GM19452 (cell line): ENCODE data around the gene CTDSPL.

ENCODE experiments used
- ATAC-seq: cut with Tn5 transposase; IDR thresholded peaks from one replicate; pipeline ENCODE4 v1.9.1; 2021; ENCODE audit not compliant: unreplicated experiment

Gene CTDSPL

GRCh38 chr3:37941608-37942508 lies 80.2 kb downstream of the CTDSPL start:
- ATAC-seq = no peak

DNA sequence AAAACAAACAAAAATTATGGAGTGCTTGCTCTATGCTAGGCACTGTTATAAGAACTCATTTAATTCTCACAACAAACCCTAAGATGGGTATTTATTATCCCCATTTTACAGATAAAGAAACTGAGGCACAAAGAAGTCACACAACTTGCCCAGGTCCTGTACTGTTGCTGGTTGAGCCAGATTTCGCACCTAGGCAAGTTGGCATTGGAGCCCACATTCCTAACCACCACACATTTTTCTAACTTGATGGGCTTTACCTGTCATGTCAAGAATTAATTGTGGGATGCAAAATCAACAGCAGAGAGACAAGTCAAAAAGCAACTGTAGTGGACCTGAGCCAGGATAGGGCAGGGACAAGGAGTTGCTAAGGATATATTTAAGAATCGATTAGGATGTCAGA lies 81.0 kb downstream of the CTDSPL start:
- no peak for ATAC-seq

DNA sequence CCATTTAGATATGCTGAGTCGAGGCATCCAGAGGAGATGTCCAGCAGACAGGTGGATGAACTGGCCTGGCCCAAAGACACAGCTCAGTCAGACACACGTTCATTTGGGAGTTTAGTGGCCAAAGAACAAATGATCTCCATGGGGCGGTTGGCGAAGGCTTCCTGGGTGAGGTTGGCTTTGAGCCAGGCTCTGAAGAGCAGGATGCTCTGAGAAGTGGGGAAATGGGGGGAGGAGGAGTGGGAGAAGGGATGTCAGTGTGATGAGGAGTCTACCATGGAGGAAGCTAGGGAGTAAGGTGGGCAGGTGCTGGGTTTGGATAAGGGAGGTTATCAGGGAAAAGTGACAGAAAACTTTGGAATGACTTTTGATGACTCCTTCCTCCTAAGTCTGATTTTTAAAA lies 81.4 kb downstream of the CTDSPL start:
- no peak for ATAC-seq

DNA sequence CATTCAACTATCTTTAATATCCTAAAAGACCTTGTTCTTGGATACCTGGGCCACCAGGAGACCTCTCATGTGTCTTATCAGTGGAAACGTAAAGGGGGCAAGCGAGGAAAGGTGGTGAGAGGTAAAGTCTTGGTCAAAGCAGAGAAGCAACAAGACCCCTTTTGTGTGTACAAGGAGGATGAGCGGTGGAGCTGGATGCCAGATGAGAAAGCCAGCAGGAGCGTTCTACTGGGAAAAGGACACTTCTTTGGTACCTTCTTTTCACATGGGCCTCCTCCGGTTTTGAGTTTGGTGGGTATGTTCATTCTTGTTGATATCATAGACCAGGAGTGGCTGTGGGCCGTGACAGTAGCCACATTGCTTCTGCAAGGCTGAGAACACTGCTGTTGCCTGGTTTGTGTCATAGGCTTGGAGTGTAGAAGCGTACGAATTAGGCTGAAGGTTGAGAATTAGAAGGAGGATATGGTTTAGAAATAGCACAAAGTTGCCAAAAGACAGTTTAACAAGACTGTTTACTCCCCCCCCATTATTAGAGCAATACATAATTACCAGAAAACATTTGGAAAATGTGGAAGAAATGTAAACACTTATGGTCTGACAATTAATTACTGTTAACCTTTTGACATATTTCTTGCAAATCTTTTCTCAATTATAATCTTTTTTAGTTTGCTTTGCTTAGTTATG lies 82.1 kb downstream of the CTDSPL start:
- no peak for ATAC-seq

GRCh38 chr3:37944391-37944842 lies 82.7 kb downstream of the CTDSPL start:
- no peak for ATAC-seq

GRCh38 chr3:37945156-37945806 lies 83.6 kb downstream of the CTDSPL start:
- ATAC-seq = no peak

DNA sequence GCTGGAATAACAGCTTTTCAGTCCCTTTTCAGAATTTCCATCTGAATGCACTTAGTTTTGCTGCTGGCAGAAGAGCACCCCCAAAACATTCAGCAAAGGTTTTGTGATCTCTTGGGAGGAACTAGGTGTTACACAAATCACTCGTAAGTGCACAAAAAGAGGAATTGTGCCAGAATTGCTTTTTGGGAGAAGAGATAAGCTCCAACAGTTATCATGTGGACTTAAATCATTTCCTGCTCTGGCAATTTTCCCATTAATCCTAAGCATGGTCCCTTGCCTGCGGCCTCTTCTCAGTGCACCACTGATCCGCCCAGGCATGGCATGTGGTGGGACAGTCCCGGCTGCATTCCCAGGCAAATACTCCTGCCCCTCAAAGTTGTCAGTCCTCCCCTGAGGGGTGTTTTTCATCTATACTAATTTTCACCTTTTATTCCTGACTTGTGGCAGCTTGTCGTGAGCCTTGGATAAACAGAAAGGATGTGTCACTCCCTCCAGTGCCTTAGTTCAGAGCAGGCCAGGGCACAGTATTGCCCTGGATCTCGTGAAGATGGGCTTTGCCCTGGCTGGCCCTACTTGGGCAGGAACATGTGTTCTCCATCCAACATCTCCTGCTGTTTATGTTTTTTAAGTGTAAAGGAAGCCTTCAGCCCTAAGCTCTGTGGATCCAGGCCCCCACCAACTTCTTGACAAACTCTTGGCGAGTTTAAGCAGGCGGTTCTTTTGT lies 84.3 kb downstream of the CTDSPL start:
- no peak for ATAC-seq

- ATAC-seq = no peak
Observed at GRCh38 chr3:37946531-37946889, 84.8 kb downstream of the CTDSPL start.

GRCh38 chr3:37949866-37950265 lies 88.2 kb downstream of the CTDSPL start:
- no peak for ATAC-seq

- no peak for ATAC-seq
Observed at GRCh38 chr3:37952564-37952963, 90.9 kb downstream of the CTDSPL start.

DNA sequence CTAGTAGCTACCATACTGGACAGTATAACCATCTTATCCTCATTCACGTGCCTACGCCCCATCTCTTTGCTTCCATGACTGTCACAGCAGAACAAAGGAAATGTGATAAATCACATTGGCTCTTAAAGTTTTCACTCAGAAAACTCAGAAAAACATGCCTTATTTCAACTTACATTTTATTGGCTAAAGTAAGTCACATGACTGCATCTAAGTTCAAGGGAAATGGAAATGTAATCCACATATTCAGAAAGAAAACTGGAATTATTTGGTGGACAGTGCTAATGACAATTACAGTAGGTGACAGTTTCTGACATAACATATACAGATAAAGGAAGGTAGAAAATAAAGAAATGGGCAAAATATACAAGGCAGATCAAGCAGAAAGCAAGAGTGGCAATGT lies 91.5 kb downstream of the CTDSPL start:
- no peak for ATAC-seq

DNA sequence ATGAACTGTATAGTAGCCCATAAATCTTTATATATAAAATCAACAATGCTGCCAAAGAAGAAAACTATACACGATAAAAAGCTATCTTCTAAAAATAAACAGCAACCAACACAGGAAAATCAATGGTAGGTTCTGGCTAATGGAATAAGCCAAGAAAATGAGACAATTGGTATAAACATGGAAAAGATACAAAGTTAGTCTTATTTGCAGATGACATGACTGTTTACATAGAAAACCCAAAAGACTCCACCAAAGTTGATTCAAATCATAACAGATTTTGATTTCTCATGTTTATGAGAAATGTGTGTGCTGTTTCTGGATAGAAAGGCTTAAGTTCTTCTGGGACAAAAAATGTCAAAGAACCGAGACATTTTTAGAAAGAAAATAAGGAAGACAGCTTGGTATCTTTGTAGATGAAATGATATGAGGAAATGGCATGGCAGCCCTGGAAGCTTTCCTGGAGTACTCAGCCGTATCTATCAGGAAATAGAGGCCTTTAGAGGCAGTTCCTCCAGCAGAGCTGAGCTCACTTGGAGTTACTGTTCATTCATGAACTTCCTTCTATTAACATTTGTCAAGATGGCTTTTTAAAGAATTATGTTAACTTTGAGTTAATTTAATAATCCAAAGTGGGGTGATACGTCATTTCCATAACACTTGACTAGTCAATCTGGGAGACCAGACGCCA lies 92.2 kb downstream of the CTDSPL start:
- ATAC-seq = no peak

DNA sequence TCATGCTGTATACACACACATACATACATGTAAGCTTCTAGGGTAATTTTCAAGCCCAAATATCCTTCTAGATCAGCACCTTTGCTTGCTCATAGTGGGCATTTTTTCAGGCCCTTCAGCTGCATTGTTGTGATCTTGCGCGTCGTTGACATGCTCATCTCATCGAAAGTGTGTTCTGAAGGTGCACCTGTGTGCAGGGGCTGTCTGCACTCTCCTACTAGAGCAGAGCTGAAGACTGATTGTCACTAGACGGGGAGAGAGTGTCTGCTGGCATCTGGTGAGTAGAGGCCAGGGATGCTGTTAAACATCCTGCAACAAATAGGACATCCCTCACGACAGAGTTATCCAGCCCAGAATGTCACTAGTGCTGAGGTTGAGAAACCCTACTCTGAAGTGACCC lies 93.2 kb downstream of the CTDSPL start:
- ATAC-seq = no peak

- no peak for ATAC-seq
Observed at GRCh38 chr3:37955918-37956707, 94.4 kb downstream of the CTDSPL start.

DNA sequence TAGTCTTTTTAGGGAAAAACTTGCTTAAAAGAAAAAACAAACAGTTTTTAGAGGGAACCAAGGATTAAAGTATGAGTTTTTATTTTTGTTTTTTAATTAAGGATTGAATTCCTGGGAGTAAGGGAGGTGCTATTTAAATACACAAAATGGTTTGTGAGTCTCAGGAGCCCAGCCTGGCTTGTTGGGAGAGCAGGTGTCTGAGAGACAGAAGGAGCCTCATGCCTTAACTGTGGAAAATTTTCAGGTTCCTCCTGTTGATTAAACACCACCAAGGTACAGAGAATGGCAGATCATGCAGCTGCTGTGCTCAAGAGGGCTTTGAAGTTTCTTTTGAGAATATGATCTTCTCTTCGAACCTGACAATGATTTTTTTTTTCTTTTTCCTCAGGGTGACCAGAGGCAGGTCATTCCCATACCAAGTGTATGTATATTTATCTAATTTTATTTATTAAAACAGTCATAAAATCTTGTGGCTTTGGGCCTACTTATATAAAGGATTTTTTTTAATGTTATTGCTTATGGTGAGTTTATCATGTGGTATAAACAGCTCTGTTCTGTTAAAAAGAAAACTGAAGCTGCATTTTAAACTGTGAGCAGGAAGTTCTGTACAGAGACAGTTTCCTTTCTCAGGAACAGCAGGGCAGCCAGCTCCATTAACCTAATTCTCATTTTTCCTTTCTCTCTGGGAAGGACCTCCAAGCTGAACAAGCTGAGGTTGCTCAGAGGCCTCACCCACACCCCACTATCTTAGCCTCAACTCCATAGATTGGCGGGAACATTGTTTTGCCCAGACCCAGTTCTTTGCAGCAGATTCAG lies 95.3 kb downstream of the CTDSPL start:
- no peak for ATAC-seq

- no peak for ATAC-seq
Observed at GRCh38 chr3:37957539-37957936, 95.9 kb downstream of the CTDSPL start.

- ATAC-seq = no peak
Observed at GRCh38 chr3:37961622-37962431, 100.1 kb downstream of the CTDSPL start.

DNA sequence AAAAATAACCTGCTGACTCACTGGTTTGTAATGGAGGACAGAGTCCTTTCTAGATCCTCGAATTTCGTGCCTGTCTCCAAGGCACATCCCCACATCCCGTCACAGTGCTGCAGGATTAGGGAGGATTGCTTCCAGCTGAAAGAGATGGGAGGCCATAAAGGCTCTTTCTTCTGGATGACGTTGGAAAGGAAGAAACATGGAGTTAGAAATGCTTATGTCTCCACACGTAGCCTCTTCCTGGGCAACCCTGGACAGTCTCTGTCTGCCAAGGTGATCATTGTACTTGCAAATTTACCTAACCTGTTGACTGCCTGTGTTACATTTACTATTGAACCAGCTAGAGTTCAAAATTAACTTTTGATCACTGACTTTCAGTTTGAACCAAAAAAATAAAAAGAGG lies 101.3 kb downstream of the CTDSPL start:
- ATAC-seq = no peak
